ENCODE results near the gene RGS3. TPM values are rescaled to one million over a fixed set of nuclear protein-coding genes. Genes with fewer than 3 reads are reported as not detected.

Gene RGS3
- total RNA-seq, 1 donor, result 48.9 TPM

DNA sequence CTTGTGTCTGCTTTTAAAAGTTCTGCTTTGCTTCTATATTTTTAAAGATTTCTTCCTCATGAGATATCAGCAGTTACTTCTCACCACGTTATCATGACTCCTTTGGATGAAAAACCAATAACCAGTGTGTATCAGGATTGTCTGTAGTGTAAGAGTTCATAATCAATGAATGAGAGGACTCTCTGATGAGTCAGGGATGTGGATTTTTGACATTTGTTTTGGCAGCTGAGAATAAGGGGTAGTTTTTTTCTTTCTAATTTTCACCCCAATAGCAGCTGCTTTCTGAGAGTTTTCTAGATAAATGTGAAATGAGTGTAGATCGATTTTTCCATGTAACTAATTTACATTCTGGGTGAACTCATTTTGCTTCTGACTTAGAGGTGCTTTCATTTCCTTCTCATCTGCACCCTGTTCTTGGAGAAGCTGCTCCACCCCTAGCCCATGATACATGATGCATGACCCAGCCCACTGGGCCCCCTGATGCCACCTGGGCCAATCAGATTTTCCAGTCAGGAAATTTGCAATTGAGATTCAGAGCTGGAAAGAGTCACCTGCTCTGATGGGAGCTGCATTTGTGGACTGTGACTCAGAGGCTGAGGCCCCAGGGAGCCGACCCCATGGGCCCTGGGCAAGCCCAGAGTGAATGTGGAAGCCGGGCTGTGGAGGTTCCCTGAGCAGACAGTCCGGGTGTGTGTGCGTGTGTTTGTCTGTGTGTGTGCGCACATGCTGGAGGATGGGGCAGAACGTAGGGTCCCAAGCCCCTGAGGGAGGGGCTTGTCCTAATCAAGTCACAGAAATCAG lies 159.3 kb downstream of the RGS3 start:
- no peak overlapping the region for H3K4me3 ChIP-seq (ENCODE audit: low read depth, low read length)
- TF ChIP-seq, protein P1, sequence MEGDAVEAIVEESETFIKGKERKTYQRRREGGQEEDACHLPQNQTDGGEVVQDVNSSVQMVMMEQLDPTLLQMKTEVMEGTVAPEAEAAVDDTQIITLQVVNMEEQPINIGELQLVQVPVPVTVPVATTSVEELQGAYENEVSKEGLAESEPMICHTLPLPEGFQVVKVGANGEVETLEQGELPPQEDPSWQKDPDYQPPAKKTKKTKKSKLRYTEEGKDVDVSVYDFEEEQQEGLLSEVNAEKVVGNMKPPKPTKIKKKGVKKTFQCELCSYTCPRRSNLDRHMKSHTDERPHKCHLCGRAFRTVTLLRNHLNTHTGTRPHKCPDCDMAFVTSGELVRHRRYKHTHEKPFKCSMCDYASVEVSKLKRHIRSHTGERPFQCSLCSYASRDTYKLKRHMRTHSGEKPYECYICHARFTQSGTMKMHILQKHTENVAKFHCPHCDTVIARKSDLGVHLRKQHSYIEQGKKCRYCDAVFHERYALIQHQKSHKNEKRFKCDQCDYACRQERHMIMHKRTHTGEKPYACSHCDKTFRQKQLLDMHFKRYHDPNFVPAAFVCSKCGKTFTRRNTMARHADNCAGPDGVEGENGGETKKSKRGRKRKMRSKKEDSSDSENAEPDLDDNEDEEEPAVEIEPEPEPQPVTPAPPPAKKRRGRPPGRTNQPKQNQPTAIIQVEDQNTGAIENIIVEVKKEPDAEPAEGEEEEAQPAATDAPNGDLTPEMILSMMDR (IDR thresholded peaks at IDR 0.05; ENCODE audit: insufficient read depth, low read length), result no peak
- DNase-seq (ENCODE audit: low read depth), result peak; percentile 82

GRCh38 chr9:113623851-113624485 lies 160.4 kb downstream of the RGS3 start:
- DNase-seq (ENCODE audit: low read depth), result no peak
- TF ChIP-seq, protein P1 (IDR thresholded peaks at IDR 0.05; ENCODE audit: insufficient read depth, low read length), result no peak
- H3K4me3 ChIP-seq (ENCODE audit: low read depth, low read length), result no peak overlapping the region

DNA sequence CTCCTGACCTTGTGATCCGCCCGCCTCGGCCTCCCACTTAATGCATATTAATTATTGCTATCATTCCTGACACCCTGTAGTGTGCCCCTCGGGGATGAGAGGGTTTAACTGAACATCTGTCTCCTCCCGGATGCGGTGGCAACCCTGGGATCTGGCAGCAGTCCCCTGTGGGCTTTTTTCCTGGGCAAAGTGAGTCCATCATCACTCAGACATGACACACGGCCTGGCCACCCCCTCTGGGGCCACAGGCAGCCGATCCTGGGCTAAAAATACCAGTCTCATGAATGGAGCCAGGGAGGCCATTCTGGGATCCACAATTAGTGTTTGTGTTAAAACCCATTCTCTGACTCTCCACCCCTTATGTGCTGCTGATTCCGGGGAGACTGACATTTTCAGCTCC lies 161.2 kb downstream of the RGS3 start:
- no peak overlapping the region for H3K4me3 ChIP-seq (ENCODE audit: low read depth, low read length)
- no peak for DNase-seq (ENCODE audit: low read depth)
- TF ChIP-seq, protein P1 (IDR thresholded peaks at IDR 0.05; ENCODE audit: insufficient read depth, low read length), result no peak

GRCh38 chr9:113625486-113625885 lies 162.0 kb downstream of the RGS3 start:
- TF ChIP-seq, protein P1 (IDR thresholded peaks at IDR 0.05; ENCODE audit: insufficient read depth, low read length), result no peak
- H3K4me3 ChIP-seq (ENCODE audit: low read depth, low read length), result no peak overlapping the region
- DNase-seq (ENCODE audit: low read depth), result no peak

DNA sequence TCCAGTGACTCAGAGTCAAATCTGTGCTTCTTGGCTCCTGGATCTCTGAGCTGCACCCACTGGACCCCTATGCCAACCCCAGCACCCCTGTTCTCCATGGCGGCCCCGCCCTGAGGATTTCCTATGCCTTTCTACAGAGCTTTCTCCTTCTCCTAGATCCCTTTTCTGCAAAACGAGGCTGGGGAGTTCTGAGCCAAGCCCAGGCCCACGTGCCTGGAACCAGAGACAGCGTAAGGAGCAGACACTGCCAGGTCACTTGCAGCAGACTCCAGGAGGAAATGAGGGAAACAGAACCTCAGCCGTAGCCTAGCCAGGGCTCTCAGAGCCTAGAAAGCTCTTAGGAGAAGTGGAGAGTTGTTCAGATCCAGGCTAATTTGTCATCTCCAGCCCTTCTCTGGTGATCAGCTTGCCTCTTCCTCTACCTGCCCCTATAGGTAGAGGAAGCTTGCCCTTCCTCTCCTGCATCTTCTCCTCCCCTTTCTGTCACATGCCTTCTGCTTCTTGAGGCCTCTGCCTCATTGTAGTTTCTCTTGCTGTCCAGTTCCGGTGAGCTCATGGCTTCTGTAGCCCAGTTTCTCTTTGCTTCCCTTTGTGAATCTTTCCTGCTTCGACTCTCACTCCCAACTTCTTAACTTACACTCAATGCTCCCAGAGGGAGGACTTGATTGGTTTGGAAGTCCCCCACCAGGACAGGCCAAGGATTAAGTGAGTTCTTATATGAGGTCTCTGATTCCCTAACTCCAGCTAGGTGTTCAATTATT lies 163.4 kb downstream of the RGS3 start:
- DNase-seq (ENCODE audit: low read depth), result peak; percentile 39

GRCh38 chr9:113628621-113629020 lies 165.1 kb downstream of the RGS3 start:
- TF ChIP-seq, protein P1 (IDR thresholded peaks at IDR 0.05; ENCODE audit: insufficient read depth, low read length), result no peak
- H3K4me3 ChIP-seq (ENCODE audit: low read depth, low read length), result no peak overlapping the region
- DNase-seq (ENCODE audit: low read depth), result no peak

More for the DNA sequence above, 163.4 kb downstream of the RGS3 start:
- TF ChIP-seq, protein P1 (IDR thresholded peaks at IDR 0.05; ENCODE audit: insufficient read depth, low read length), result no peak
- H3K4me3 ChIP-seq (ENCODE audit: low read depth, low read length), result no peak overlapping the region

All from fibroblast of the aortic adventitia (primary cell).